HG03045 (cell line): ENCODE measurements around the gene BAG5.

Source experiments
- ATAC-seq: cut with Tn5 transposase; IDR thresholded peaks from one replicate; pipeline ENCODE4 v1.9.1; 2021; ENCODE audit warnings: mild to moderate bottlenecking, moderate library complexity; ENCODE audit not compliant: unreplicated experiment

Gene BAG5

GRCh38 chr14:103510724-103511693 lies 51.4 kb downstream of the BAG5 start:
- ATAC-seq: no peak

DNA sequence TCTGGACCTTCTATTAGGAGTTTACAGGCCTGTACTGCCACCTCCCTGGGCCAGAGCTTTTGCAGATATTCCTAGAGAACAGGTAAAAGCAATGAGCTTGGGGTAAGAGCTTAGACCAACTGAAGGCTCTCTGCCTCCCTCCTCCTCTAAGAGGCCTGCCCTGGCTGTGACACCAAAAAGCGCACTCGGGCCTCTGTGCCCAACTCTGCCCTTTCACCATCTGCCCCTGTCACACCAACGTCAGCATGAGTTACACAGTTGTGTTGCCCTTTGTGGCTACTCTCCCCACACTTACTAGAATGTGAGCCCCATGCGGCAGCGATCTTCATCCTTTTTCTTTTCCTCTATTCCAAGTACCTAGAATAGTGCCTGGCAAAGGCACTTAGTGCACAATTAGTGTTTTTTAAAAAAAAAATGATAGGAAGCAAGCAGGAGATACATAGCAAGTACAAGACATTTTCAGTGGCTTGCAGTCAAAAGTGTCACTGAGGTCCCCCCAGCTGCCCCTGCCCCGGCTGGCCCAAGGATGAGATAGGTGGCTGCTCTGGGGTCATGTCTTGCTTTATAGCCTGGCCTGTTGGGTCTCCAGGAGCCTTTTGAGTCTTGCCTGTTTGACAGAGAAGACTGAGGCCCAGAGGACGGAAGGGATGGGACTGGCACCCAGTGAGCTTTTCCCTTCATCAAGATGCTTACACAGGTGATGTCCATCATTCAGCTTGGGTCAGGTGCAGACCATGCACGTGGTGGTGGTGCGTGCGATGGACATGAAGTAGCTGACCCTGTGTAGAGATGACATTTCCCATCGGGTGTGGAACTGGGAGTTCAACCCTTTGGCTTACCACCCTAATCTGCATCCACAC lies 52.4 kb downstream of the BAG5 start:
- no peak for ATAC-seq

GRCh38 chr14:103508521-103509329 lies 53.7 kb downstream of the BAG5 start:
- no peak for ATAC-seq

- ATAC-seq: no peak
Observed at GRCh38 chr14:103507751-103508150, 54.7 kb downstream of the BAG5 start.
